ENCODE results near the gene TEKT5.

The TEKT5 gene

GRCh38 chr16:10607157-10607556 is 87.6 kb downstream of the TEKT5 start:
- FAIRE-seq, result no peak

GRCh38 chr16:10606607-10607006 is 88.1 kb downstream of the TEKT5 start:
- no peak for FAIRE-seq

GRCh38 chr16:10605636-10606035 is 89.1 kb downstream of the TEKT5 start:
- FAIRE-seq, result no peak

GRCh38 chr16:10601444-10602408 is 93.0 kb downstream of the TEKT5 start:
- no peak for FAIRE-seq

GRCh38 chr16:10600782-10601443 is 93.8 kb downstream of the TEKT5 start:
- no peak for FAIRE-seq

GRCh38 chr16:10599626-10600025 is 95.1 kb downstream of the TEKT5 start:
- FAIRE-seq, result no peak

GRCh38 chr16:10598157-10598556 is 96.6 kb downstream of the TEKT5 start:
- FAIRE-seq, result no peak

GRCh38 chr16:10597187-10597601 is 97.5 kb downstream of the TEKT5 start:
- FAIRE-seq, result no peak

GRCh38 chr16:10594312-10594950 is 100.3 kb downstream of the TEKT5 start:
- no peak for FAIRE-seq

GRCh38 chr16:10592611-10593010 is 102.1 kb downstream of the TEKT5 start:
- FAIRE-seq, result no peak

GRCh38 chr16:10590342-10590741 is 104.4 kb downstream of the TEKT5 start:
- FAIRE-seq, result no peak

- FAIRE-seq, result no peak
Observed at GRCh38 chr16:10589109-10589508, 105.6 kb downstream of the TEKT5 start.

GRCh38 chr16:10587622-10588021 is 107.1 kb downstream of the TEKT5 start:
- no peak for FAIRE-seq

- no peak for FAIRE-seq
Observed at GRCh38 chr16:10584981-10585438, 109.7 kb downstream of the TEKT5 start.

- FAIRE-seq, result no peak
Observed at GRCh38 chr16:10583269-10583668, 111.5 kb downstream of the TEKT5 start.

GRCh38 chr16:10581507-10581906 is 113.2 kb downstream of the TEKT5 start:
- no peak for FAIRE-seq

GRCh38 chr16:10580883-10581247 is 113.9 kb downstream of the TEKT5 start:
- no peak for FAIRE-seq

GRCh38 chr16:10579965-10580882 is 114.5 kb downstream of the TEKT5 start, which contains the start of gene EMP2:
EMP2 (minus strand) TSS chr16:10580598; CDS start chr16:10547617, 32,981 bp downstream.
- FAIRE-seq, result no peak

GRCh38 chr16:10579575-10579964 is 115.2 kb downstream of the TEKT5 start:
- FAIRE-seq, result no peak

GRCh38 chr16:10578474-10579316 is 116.0 kb downstream of the TEKT5 start:
- no peak for FAIRE-seq
